D721Med (cell line): Measurements from ENCODE around the gene USP43.
"Not testable (repeated sequence)": the region's sequence is repeated elsewhere in the genome, so short reads cannot be mapped to it uniquely, and the experiment has no call there.

Source experiments
- DNase-seq: peaks from one replicate; pipeline ENCODE4 v3.0.0; 2011; ENCODE audit warnings: low spot score; ENCODE audit not compliant: insufficient read length
- FAIRE-seq: peaks from 2 replicates; lab custom pipeline; 2011; peaks lifted over from hg19 to GRCh38; lab: Jason Lieb, UNC
- TF ChIP-seq, protein P1 (sequence below): IDR thresholded peaks from 2 replicates; pipeline ENCODE4 v1.5.1; 2012; ENCODE audit warnings: mild to moderate bottlenecking, control low read depth; ENCODE audit not compliant: insufficient read depth; ENCODE audit errors: missing control alignments

USP43 gene, protein sequence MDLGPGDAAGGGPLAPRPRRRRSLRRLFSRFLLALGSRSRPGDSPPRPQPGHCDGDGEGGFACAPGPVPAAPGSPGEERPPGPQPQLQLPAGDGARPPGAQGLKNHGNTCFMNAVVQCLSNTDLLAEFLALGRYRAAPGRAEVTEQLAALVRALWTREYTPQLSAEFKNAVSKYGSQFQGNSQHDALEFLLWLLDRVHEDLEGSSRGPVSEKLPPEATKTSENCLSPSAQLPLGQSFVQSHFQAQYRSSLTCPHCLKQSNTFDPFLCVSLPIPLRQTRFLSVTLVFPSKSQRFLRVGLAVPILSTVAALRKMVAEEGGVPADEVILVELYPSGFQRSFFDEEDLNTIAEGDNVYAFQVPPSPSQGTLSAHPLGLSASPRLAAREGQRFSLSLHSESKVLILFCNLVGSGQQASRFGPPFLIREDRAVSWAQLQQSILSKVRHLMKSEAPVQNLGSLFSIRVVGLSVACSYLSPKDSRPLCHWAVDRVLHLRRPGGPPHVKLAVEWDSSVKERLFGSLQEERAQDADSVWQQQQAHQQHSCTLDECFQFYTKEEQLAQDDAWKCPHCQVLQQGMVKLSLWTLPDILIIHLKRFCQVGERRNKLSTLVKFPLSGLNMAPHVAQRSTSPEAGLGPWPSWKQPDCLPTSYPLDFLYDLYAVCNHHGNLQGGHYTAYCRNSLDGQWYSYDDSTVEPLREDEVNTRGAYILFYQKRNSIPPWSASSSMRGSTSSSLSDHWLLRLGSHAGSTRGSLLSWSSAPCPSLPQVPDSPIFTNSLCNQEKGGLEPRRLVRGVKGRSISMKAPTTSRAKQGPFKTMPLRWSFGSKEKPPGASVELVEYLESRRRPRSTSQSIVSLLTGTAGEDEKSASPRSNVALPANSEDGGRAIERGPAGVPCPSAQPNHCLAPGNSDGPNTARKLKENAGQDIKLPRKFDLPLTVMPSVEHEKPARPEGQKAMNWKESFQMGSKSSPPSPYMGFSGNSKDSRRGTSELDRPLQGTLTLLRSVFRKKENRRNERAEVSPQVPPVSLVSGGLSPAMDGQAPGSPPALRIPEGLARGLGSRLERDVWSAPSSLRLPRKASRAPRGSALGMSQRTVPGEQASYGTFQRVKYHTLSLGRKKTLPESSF

DNA sequence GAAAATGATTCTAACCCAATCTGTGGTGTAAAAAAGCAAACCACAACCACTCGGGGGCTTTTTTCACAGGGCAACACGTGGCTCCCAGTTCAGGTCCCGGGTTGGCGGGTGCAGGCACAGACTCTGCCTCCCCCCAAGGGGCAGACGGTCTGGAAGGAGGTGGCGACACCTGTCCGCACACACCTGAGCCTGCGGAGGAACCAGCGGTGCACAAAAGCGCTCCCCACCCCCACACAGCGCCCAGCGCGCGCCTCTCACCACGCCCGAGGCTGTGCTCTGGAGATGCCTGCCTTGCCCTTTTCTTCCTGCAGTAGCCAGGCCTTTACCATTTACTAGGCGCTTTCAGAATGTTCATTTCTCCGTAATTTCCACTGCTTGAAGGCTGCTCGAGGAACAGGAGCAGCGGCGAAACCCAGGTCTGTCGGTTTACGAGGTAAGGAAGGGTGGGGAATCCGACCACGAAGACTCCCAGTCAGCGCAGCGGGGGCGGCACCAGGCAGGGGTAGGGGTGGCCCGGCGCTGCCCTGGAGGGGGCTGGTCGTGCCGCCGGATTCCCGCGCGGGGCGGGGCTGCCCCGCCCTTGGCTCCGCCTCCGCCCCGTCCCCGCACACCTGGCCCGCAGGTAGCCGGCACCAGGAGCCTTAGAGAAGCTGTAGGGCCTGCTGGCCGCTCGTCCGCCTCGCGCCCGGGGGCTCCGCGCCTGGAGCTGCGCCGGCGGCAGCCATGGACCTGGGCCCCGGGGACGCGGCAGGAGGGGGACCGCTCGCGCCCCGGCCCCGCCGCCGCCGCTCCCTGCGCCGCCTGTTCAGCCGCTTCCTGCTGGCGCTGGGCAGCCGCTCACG, at the start of gene USP43:
TSS of gene USP43 (plus strand) at position 608 of the 842 bp plus-strand sequence. CDS start at position 724, 116 bp downstream.
- no peak for FAIRE-seq
- TF ChIP-seq, protein P1, sequence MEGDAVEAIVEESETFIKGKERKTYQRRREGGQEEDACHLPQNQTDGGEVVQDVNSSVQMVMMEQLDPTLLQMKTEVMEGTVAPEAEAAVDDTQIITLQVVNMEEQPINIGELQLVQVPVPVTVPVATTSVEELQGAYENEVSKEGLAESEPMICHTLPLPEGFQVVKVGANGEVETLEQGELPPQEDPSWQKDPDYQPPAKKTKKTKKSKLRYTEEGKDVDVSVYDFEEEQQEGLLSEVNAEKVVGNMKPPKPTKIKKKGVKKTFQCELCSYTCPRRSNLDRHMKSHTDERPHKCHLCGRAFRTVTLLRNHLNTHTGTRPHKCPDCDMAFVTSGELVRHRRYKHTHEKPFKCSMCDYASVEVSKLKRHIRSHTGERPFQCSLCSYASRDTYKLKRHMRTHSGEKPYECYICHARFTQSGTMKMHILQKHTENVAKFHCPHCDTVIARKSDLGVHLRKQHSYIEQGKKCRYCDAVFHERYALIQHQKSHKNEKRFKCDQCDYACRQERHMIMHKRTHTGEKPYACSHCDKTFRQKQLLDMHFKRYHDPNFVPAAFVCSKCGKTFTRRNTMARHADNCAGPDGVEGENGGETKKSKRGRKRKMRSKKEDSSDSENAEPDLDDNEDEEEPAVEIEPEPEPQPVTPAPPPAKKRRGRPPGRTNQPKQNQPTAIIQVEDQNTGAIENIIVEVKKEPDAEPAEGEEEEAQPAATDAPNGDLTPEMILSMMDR: no peak
- no peak for DNase-seq

DNA sequence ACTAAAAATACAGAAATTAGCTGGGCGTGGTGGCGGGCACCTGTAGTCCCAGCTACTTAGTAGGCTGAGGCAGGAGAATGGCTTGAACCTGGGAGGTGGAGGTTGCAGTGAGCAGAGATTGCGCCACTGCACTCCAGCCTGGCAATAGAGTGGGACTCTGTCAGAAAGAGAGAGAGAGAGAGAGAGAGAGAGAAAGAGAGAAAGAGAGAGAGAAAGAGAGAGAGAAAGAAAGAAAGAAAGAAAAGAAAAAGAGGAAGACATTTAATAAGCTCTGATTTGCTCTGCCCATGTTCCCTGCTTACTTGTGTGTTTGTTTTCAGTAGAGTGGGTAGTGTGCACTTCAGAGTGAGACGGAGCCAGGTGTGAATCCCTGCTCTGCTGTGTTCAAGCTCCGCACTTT, 47.7 kb upstream of the USP43 start:
- DNase-seq, FAIRE-seq: not testable (repeated sequence)

DNA sequence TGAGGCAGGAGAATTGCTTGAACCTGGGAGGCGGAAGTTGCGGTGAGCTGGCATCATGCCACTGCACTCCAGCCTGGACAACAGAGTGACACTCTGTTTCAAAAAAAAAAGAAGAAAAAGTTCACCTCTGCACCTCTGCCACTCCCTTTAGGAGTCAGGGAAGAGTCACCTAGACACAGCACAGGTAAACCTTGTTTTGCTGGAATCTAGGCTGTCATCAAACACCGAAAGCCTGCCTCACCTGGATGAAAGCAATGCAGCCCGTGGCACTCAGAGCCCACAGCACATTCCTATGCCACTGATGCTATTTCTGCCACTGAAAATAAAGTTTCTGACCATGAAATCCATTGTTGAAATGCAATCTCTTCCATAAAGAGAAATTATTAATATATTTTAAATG, 46.7 kb upstream of the USP43 start:
- DNase-seq (no peak), FAIRE-seq (no peak)
- TF ChIP-seq, protein P1: no peak

DNA sequence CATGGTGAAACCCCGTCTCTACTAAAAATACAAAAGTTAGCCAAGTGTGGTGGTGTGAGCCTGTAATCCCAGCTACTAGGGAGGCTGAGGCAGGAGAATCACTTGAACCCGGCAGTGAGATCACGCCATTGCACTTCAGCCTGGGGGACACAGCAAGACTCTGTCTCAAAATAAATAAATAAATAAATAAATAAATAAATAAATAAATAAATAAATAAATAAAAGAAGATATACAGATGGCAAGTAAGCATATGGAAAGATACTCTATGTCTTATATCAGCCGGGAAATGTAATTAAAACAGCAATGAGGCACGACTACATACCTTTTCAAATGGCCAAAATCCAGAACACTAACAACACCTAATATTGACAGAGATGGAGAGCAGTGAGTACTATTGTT, 40.7 kb upstream of the USP43 start:
- DNase-seq, FAIRE-seq: not testable (repeated sequence)

DNA sequence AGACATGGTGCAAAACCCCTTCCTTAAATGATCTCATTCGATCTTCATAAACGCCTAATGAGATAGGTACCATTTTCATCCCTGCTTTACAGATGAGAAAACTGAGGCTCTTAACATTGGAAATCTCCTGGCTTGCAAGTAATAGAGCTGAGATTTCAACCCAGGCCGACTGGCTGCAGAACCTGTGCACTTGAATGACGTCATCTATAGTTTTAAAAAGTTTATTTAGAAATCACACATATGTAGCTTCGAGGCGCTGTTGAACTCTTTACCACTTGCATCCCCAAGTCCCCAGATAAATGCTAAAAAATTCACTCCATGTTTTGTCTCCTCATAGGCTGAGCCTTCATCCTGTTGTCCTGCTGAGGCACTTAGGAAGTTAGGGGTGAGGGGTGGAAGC, 38.9 kb upstream of the USP43 start:
- FAIRE-seq: no peak

DNA sequence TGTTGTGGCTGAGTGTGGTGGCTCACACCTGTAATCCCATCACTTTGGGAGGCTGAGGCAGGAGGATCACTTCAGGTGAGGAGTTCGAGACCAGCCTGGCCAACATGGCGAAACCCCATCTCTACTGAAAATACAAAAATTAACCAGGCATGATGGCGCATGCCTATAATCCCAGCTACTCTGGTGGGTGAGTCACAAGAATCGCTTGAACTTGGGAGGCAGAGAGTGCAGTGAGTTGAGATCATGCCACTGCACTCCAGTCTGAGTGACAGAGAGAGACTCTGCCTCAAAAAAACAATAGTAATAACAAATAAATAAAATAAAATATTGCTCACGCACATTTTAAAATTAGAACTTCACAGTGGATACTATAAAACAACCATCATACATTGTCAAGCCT, 38.3 kb upstream of the USP43 start:
- not testable (repeated sequence) for DNase-seq, FAIRE-seq

More for the DNA sequence above, 38.9 kb upstream of the USP43 start:
- DNase-seq: no peak
- TF ChIP-seq, protein P1: no peak

DNA sequence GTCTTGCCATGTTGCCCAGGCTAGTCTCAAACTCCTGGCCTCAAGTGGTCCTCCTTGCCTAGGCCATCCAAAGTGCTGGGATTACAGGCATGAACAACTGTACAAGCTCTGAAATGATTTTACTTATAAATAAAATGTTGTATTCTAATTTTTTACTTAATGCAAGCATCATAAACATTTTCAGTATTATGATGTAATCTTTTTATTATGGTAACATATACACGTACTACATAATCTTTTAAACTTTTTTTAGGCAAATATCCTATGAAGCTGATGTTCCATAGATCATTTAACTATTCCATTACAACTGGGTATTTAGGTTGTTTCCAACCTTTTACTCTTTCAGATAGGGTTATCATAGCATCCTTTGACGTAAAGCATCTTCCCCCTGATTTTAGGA, 33.8 kb upstream of the USP43 start:
- TF ChIP-seq, protein P1: no peak
- FAIRE-seq: no peak

DNA sequence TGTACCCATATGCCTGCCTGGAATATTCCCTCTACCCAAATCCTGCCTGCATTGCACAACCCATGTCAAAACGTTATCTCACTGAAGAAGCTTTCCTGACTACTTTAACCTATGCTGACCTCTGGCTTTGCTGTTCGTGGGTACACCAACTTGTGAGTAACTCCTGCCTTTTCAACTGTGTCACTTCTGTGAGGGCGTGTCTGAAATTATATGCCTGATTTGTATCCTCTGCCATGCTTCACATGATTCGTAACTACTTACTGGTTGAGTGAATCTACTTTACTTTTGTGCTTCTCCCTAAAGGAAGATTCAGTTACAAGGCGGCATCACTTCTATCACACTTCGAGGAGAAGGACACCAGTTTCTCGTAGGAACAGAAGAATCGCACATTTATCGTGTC, 33.3 kb upstream of the USP43 start:
- FAIRE-seq (no peak), DNase-seq (no peak)
- TF ChIP-seq, protein P1: no peak

More for the DNA sequence above, 33.8 kb upstream of the USP43 start:
- DNase-seq: no peak
